Ascending aorta (tissue), 2 donors: ENCODE results near the gene UMOD. TPM values are rescaled to one million over a fixed set of nuclear protein-coding genes. Genes with fewer than 3 reads are reported as not detected.

Source experiments
- DNase-seq, 2 donors: peaks; one replicate each; pipeline ENCODE4 v3.0.0-alpha.2; 2019; ENCODE audit warnings: low spot score in 2 of 2
- H3K27ac ChIP-seq, 2 donors: fragments of 200-600 bp; sonication (generic); one replicate each; pipeline ENCODE4 v1.5.1; 2016 to 2017; ENCODE audit warnings: mild to moderate bottlenecking in 1 of 2
- H3K27me3 ChIP-seq: fragments of 200-600 bp; sonication (generic); one replicate; pipeline ENCODE4 v1.5.1; 2017
- H3K36me3 ChIP-seq, 2 donors: fragments of 200-600 bp; sonication (generic); one replicate each; pipeline ENCODE4 v1.5.1; 2016
- H3K4me1 ChIP-seq, 2 donors: fragments of 200-600 bp; sonication (generic); one replicate each; pipeline ENCODE4 v1.5.1; 2016 to 2017; ENCODE audit warnings: mild to moderate bottlenecking in 1 of 2
- H3K4me3 ChIP-seq, 2 donors: fragments of 200-600 bp; sonication (generic); one replicate each; pipeline ENCODE4 v1.5.1; 2016 to 2017; ENCODE audit warnings: mild to moderate bottlenecking in 1 of 2
- H3K9me3 ChIP-seq, 2 donors: fragments of 200-600 bp; sonication (generic); one replicate each; pipeline ENCODE4 v1.5.1; 2016
- CTCF ChIP-seq, 3 experiments: fragments of 200-600 bp in 2 of 3; fragments of 450-650 bp in 1 of 3; sonication (generic) in 2 of 3; IDR thresholded peaks; one replicate each; pipeline ENCODE4 v1.5.1; 2016 to 2019; ENCODE audit warnings: antibody characterized with exemption in 3 of 3, mild to moderate bottlenecking in 1 of 3, moderate library complexity in 1 of 3
- intact Hi-C: fragments of 100-400 bp; cut with DNase I; formaldehyde crosslinking; loops from one replicate; pipeline ENCODE4 v1.15.1; 2023
- total RNA-seq: library from RNA; depleted of rRNA; stranded (reverse); fragments of >200 nt; gene quantifications from one replicate; pipeline ENCODE4 v1.1.0, GENCODE V29; 2016

UMOD gene
- total RNA-seq, 1 donor from 2014 or later, result not detected

GRCh38 chr16:20388854-20389253 lies 36.3 kb upstream of the UMOD start:
- no peaks in the 10 kb centered on the region for H3K27me3 ChIP-seq
- H3K27ac ChIP-seq, result no peak overlapping the region
- H3K4me1 ChIP-seq, result peaks cover 0 to 4% of the 10 kb centered on the region in 2 donors
- DNase-seq, result no peak
- H3K4me3 ChIP-seq, result no peak overlapping the region
- no peaks in the 10 kb centered on the region for H3K9me3 ChIP-seq
- no peaks in the 10 kb centered on the region for H3K36me3 ChIP-seq
- intact Hi-C loops, result no loop called here
- TF ChIP-seq CTCF (IDR thresholded peaks at IDR 0.05), result no peak

- no peak overlapping the region for H3K27ac ChIP-seq
- no peak for TF ChIP-seq CTCF (IDR thresholded peaks at IDR 0.05)
- no peaks in the 10 kb centered on the region for H3K9me3 ChIP-seq
- H3K4me1 ChIP-seq, result peaks cover 0 to 7% of the 10 kb centered on the region in 2 donors
- H3K27me3 ChIP-seq, result peaks cover 4% of the 10 kb centered on the region
- no peak overlapping the region for H3K4me3 ChIP-seq
- DNase-seq, result no peak
- no peaks in the 10 kb centered on the region for H3K36me3 ChIP-seq
- intact Hi-C loops, result no loop called here
Observed at GRCh38 chr16:20387978-20388377, 35.5 kb upstream of the UMOD start.

- DNase-seq, result peak in 1 of 2 donors; percentile 66
- intact Hi-C loops, result no loop called here
- H3K27me3 ChIP-seq, result peaks cover 4% of the 10 kb centered on the region
- H3K27ac ChIP-seq, result no peak overlapping the region
- H3K9me3 ChIP-seq, result no peaks in the 10 kb centered on the region
- H3K36me3 ChIP-seq, result no peaks in the 10 kb centered on the region
- peak; percentile 20 to 83 (median 76) for TF ChIP-seq CTCF (IDR thresholded peaks at IDR 0.05)
- peaks cover 0 to 7% of the 10 kb centered on the region in 2 donors for H3K4me1 ChIP-seq
- H3K4me3 ChIP-seq, result peak overlapping the region in 1 of 2 donors; percentile 7
Observed at GRCh38 chr16:20385844-20386832, 33.6 kb upstream of the UMOD start.

- DNase-seq, result peak in 1 of 2 donors; percentile 75
- Histone ChIP-seq H3K4me3 (no peak overlapping the region), H3K27ac (no peak overlapping the region), H3K9me3 (no peaks in the 10 kb centered on the region), H3K4me1 (peaks cover 0 to 7% of the 10 kb centered on the region in 2 donors), H3K36me3 (no peaks in the 10 kb centered on the region), H3K27me3 (peaks cover 4% of the 10 kb centered on the region)
- intact Hi-C loops, result loop anchor here (2.0 to 5.0 kb wide), 2 partner anchors 477 to 826 kb away; partner anchors contain the start of gene VPS35L
- TF ChIP-seq CTCF (IDR thresholded peaks at IDR 0.05), result peak; percentile 24 to 84 (median 83)
Observed at GRCh38 chr16:20383106-20384029, 30.9 kb upstream of the UMOD start.

- Histone ChIP-seq H3K36me3 (no peaks in the 10 kb centered on the region), H3K9me3 (no peaks in the 10 kb centered on the region), H3K27ac (no peak overlapping the region), H3K4me3 (no peak overlapping the region), H3K4me1 (peaks cover 0 to 7% of the 10 kb centered on the region in 2 donors), H3K27me3 (peaks cover 4% of the 10 kb centered on the region)
- no peak for DNase-seq
- intact Hi-C loops, result loop anchor here (2.0 to 5.0 kb wide), 2 partner anchors 476 to 825 kb away; partner anchors contain the start of gene VPS35L
- no peak for TF ChIP-seq CTCF (IDR thresholded peaks at IDR 0.05)
Observed at GRCh38 chr16:20382202-20382948, 29.9 kb upstream of the UMOD start.
